Psoas muscle (tissue), 8 donors: ENCODE results near the gene TOM1L2. TPM values are rescaled to one million over a fixed set of nuclear protein-coding genes. Genes with fewer than 3 reads are reported as not detected.

Experiments
- ATAC-seq, 4 donors: fragments of 200-7000 bp; cut with Tn5 transposase; one replicate each; pipeline ENCODE4 v1.9.1; 2020; ENCODE audit warnings: moderate library complexity in 3 of 4, mild to moderate bottlenecking in 2 of 4
- DNase-seq, 2 donors: peaks; one replicate each; pipeline ENCODE4 v3.0.0-alpha.2; 2020
- H3K27ac ChIP-seq: fragments of 200-600 bp; one replicate; pipeline ENCODE4 v1.8.0; 2022
- H3K27me3 ChIP-seq, 3 donors: fragments of 200-600 bp in 1 of 3; one replicate each; pipeline versions ENCODE4 v1.6.1 to v1.8.0; 2013 to 2022; ENCODE audit warnings: low read length in 2 of 3, mild to moderate bottlenecking in 2 of 3, moderate library complexity in 1 of 3; ENCODE audit not compliant: insufficient read depth in 3 of 3
- H3K36me3 ChIP-seq, 2 donors: fragments of 200-600 bp in 1 of 2; one replicate each; pipeline versions ENCODE4 v1.6.1 to v1.8.0; 2013 to 2022; ENCODE audit warnings: low read depth in 1 of 2, mild to moderate bottlenecking in 1 of 2, moderate library complexity in 1 of 2; ENCODE audit not compliant: insufficient read depth in 1 of 2
- H3K4me1 ChIP-seq: fragments of 200-600 bp; one replicate; pipeline ENCODE4 v1.8.0; 2022
- H3K4me3 ChIP-seq: fragments of 200-600 bp; one replicate; pipeline ENCODE4 v1.8.0; 2022; ENCODE audit warnings: mild to moderate bottlenecking
- H3K9me3 ChIP-seq: fragments of 200-600 bp; one replicate; pipeline ENCODE4 v1.8.0; 2022
- WGBS, 3 donors: extraction: QIAGEN DNeasy Blood & Tissue Kit; methylation state at CpG; one replicate each; pipeline versions ENCODE4 v1.1.6 to v1.1.7; 2013; 5-methylcytosine and 5-hydroxymethylcytosine counted together
- intact Hi-C, 2 donors: fragments of 100-400 bp; cut with DNase I; formaldehyde crosslinking; loops; one replicate each; pipeline versions ENCODE4 v1.11.0 to v1.14.2; 2022
- polyA plus RNA-seq, 3 donors: library from polyadenylated mRNA; stranded (reverse); fragments of 200-250 nt; gene quantifications; one replicate each; pipeline ENCODE4 v1.2.3, GENCODE V29; 2013
- total RNA-seq, 4 donors: library from RNA; stranded (reverse); fragmentation: NEBNext Ultra II Directional in 2 of 4; extraction: Animal tissue kit (Norgen Biotek cat#: 25700) in 2 of 4; gene quantifications; one replicate each; pipeline versions ENCODE4 v1.2.1 to v1.2.4, GENCODE V29; 2021 to 2023
- TF ChIP-seq, protein P1 (sequence below): fragments of 200-600 bp; IDR thresholded peaks from one replicate; pipeline ENCODE4 v1.8.0; 2022; ENCODE audit warnings: antibody characterized with exemption
- donor health status: healthy with polysubstance abuse.
- donor health status: DM: no; HTN: no; CAD: no; lungs with moderate emphysema.
- donor health status: Bipolar disorder and iron deficiency.
- donor health status: healthy.
- donor health status: DM: yes; HTN: yes; CAD: no.
- donor health status: DM: no; HTN: no; CAD: no.
- donor health status: DM: no; HTN: no; CAD: no.
- donor health status: DM: yes; HTN: yes; CAD: no.

Gene TOM1L2
- total and polyA plus RNA-seq, 7 donors, result 13.3 to 89.8 (median 72.0) TPM

DNA sequence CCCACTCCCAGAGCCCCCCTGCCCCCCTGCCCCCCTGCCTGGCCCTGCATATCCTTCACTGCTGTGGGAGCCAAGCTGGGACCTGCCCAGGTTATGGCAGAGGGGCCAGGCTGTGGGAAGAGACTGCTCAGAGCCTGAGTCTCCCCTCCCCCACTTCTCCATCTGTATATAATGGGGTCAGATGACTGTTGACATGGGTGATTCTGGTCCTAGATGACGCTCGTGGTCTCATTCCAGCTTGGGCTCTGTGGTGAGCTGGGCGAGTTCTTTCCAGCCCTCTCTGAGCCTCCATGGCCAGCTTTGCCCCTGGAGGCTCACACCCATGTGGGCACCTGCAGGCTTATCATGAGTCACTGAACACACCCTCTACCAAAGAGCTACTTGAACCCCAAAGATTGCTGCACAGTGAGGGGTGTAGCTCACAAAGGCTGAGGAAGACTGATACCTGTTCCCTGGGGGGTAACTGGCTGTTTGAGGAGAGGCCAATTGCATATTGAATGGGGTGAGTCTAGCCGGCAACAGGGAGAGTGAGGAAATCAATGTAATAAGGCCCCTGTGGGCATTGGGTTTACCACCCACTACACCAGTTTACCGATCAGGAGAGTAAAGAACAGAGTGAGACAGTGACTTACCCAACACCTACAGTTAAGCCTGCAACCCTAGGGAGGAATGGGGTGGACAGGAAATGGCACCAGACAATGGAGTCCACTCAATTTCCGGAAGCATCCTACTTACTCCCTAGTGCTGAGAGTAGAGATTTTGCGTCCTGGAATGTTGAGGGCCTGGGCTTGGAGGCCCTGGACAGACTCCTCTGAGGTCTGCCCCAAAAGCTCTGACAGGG lies 131.2 kb downstream of the TOM1L2 start:
- Histone ChIP-seq H3K27me3 (no peaks in the 10 kb centered on the region), H3K4me3 (peak overlapping the region; percentile 60), H3K9me3 (no peaks in the 10 kb centered on the region), H3K4me1 (peaks cover 51% of the 10 kb centered on the region), H3K27ac (peak overlapping the region; percentile 100), H3K36me3 (no peaks in the 10 kb centered on the region)
- ATAC-seq (peak; percentile 7 to 14 (median 11)), DNase-seq (no peak)
- intact Hi-C loops, result loop anchor here (1.0 to 2.0 kb wide), 2 partner anchors 16 to 29 kb away; no protein-coding TSS in a partner anchor
- TF ChIP-seq, protein P1, sequence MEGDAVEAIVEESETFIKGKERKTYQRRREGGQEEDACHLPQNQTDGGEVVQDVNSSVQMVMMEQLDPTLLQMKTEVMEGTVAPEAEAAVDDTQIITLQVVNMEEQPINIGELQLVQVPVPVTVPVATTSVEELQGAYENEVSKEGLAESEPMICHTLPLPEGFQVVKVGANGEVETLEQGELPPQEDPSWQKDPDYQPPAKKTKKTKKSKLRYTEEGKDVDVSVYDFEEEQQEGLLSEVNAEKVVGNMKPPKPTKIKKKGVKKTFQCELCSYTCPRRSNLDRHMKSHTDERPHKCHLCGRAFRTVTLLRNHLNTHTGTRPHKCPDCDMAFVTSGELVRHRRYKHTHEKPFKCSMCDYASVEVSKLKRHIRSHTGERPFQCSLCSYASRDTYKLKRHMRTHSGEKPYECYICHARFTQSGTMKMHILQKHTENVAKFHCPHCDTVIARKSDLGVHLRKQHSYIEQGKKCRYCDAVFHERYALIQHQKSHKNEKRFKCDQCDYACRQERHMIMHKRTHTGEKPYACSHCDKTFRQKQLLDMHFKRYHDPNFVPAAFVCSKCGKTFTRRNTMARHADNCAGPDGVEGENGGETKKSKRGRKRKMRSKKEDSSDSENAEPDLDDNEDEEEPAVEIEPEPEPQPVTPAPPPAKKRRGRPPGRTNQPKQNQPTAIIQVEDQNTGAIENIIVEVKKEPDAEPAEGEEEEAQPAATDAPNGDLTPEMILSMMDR, result no peak
- 25 to 38% (median 33%) methylated on average over 7 of the region's 7 CpGs for WGBS, 3 donors

DNA sequence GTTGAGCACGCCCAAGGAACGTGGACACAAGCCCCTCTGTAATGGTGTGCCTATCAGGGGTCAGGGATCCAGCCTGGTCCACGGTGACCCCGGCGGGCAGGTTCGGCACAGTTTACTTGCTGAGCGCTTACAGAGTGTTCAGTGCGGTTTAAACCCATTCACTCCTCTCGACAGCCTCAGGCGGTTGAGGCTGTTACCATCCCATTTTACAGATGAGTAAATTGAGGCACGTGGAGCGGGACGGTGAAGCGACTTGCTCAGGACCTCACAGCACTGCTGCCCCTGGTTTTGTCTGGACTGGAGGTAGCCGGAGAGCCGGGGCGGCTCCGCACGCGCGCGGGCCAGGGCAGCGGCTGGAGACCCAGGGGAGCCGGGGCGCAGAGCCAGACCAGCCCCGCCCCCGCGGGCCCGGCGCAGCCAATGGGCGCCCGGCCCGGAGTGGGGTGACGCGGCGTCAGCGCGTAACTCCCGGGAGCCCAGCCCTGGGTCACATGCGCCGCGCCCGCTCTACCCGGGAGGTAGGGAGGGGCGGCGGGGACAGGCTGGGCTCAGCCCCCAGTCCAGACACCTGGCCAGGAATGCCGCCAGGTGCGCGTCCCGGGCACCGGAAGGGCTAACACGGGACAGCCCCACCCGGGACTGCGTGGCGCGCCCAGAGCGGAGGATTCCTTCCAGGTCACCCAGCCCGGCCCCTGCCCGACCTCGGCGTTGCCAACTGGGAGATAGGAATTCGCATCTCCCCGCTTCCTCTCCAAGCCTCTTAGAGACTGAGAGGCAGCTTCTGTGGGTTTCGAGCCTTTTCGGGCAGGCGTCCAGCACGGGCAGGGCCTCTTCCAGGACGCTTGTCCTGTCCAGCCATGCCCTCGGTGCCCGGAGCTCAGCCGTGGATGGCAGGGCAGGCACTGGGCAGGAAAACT lies 132.2 kb downstream of the TOM1L2 start:
- peak overlapping the region; percentile 100 for H3K27ac ChIP-seq
- H3K4me3 ChIP-seq, result peak overlapping the region; percentile 60
- no peaks in the 10 kb centered on the region for H3K9me3 ChIP-seq
- WGBS, 3 donors, result 3 to 4% (median 3%) methylated on average over 53 to 71 of the region's 71 CpGs
- peak; percentile 90 to 94 for DNase-seq
- TF ChIP-seq, protein P1, result no peak
- peak; percentile 73 to 79 (median 77) for ATAC-seq
- peaks cover 60% of the 10 kb centered on the region for H3K4me1 ChIP-seq
- no peaks in the 10 kb centered on the region for H3K36me3 ChIP-seq
- no peaks in the 10 kb centered on the region for H3K27me3 ChIP-seq
- intact Hi-C loops, result loop anchor here (1.0 to 2.0 kb wide), 2 partner anchors 15 to 28 kb away; no protein-coding TSS in a partner anchor

DNA sequence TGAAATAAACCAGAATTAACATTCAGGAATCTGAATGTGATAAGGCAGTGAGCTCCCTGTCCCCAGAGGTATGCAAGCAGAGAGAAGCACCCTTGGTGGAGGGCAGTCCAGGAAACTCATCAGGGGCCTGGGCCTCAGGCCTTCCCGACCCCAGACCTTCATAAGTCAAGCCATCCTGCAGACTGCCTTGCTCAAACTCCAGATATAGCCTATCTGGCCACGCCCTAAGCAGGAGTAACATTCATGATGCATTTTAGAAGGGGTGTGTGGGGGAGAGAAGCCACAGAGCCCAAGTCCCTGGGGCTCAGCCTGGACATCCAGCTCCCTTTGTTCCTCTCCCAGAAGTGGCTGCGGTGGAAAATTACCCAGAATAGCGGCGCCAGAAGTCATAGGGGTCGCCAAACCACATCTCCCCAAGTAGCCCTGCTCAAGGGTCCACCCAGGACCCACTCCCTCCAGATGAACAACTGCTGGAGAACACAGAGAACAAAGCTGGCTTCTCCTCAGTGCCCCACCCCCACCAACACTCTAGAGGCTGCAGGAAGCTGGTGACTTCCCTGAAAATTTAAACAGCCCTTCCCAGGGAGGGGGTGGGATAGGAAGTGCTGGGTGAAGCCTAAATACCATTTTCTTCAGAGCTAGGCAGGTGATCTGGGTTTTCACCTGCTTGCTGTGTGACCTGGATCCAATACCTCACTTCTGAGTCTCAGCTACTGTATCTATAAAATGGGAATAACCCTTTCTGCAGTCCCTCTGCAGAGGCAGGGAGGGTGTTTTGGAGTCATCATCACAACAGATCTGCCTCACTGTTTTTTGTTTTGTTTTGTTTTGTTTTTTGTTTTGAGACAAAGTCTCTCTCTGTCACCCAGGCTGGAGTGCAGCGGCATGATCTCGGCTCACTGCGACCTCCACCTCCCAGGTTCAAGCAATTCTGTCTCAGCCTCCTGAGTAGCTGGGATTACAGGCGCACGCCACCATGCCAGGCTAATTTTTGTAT lies 133.9 kb downstream of the TOM1L2 start:
- TF ChIP-seq, protein P1, result no peak
- WGBS, 3 donors, result 57 to 68% (median 58%) methylated on average over 11 of the region's 11 CpGs
- no peaks in the 10 kb centered on the region for H3K9me3 ChIP-seq
- H3K4me3 ChIP-seq, result no peak overlapping the region
- no peaks in the 10 kb centered on the region for H3K27me3 ChIP-seq
- intact Hi-C loops, result loop anchor here in 1 of 2 donors (2.0 kb wide), 1 partner anchor 15 kb away; no protein-coding TSS in a partner anchor
- peak overlapping the region; percentile 100 for H3K27ac ChIP-seq
- H3K4me1 ChIP-seq, result peaks cover 70% of the 10 kb centered on the region
- ATAC-seq (no peak), DNase-seq (peak; percentile 59 to 65)
- H3K36me3 ChIP-seq, result no peaks in the 10 kb centered on the region

DNA sequence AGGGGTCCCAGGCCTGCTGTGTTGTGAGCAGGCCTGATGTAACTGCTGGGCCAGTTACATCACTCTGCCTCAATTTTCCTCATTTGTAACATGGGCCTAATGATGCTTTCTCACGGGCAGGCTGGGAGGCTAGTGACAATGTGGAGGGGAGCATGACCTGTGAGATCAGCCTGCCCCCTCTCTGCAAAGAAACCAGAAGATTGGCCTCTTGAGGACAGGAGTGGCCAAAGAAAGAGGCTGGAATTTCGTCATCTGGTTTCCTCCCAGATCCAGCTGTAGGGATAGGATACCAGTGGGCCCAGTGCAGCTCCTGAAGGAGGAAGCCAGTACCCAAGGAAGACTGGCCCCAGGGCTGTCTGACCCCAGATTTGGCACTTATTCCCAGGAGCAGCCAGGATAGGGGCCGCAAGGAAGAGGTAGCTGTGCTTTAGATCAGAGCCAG lies 134.8 kb downstream of the TOM1L2 start:
- DNase-seq (peak; percentile 58 to 74), ATAC-seq (no peak)
- Histone ChIP-seq H3K27me3 (no peaks in the 10 kb centered on the region), H3K4me3 (peak overlapping the region; percentile 88), H3K27ac (peak overlapping the region; percentile 100), H3K36me3 (no peaks in the 10 kb centered on the region), H3K4me1 (peaks cover 63% of the 10 kb centered on the region), H3K9me3 (no peaks in the 10 kb centered on the region)
- intact Hi-C loops, result loop anchor here in 1 of 2 donors (2.0 kb wide), 1 partner anchor 15 kb away; no protein-coding TSS in a partner anchor
- WGBS, 3 donors, result 34 to 48% (median 42%) methylated on average over 3 of the region's 3 CpGs
- TF ChIP-seq, protein P1, result no peak
